ENCODE results near the gene IL5.
A peak's percentile ranks its signal among the peaks of the same experiment; 100 is the strongest.
"Not testable (repeated sequence)": the region's sequence is repeated elsewhere in the genome, so short reads cannot be mapped to it uniquely, and the experiment has no call there.

The IL5 gene

GRCh38 chr5:132543472-132544201 is at the start of gene IL5:
Gene IL5, minus strand, starts transcription at chr5:132543522. Its CDS starts 44 bp downstream, at chr5:132543478.
- DNase-seq (ENCODE audit: insufficient read length, low spot score), result no peak
- FAIRE-seq, result no peak
- TF ChIP-seq, protein P1, sequence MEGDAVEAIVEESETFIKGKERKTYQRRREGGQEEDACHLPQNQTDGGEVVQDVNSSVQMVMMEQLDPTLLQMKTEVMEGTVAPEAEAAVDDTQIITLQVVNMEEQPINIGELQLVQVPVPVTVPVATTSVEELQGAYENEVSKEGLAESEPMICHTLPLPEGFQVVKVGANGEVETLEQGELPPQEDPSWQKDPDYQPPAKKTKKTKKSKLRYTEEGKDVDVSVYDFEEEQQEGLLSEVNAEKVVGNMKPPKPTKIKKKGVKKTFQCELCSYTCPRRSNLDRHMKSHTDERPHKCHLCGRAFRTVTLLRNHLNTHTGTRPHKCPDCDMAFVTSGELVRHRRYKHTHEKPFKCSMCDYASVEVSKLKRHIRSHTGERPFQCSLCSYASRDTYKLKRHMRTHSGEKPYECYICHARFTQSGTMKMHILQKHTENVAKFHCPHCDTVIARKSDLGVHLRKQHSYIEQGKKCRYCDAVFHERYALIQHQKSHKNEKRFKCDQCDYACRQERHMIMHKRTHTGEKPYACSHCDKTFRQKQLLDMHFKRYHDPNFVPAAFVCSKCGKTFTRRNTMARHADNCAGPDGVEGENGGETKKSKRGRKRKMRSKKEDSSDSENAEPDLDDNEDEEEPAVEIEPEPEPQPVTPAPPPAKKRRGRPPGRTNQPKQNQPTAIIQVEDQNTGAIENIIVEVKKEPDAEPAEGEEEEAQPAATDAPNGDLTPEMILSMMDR (IDR thresholded peaks at IDR 0.05; ENCODE audit: insufficient read depth, missing control alignments), result no peak

DNA sequence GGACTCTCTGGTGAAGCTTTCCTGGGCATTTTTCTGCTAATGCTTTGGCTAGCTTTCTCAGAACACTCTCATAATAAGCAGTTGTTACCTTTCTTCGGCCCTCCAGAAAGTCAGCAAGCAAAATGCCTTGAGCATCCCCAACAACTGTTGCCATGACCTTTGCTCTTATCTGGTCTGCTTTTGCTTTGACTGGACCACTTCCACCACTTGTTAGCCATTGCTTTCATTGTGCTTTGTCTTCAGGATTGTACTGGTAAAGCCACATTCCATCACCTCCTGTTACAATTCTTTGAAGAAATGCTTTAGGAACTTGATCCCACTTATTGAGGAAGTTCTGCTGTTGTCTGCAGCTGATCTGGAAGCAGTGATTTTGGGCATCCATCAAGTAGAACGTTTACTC is 49.2 kb upstream of the IL5 start:
- TF ChIP-seq, protein P1 (IDR thresholded peaks at IDR 0.05; ENCODE audit: insufficient read depth, missing control alignments), result no peak
- FAIRE-seq, result no peak
- DNase-seq (ENCODE audit: insufficient read length, low spot score), result no peak

GRCh38 chr5:132591145-132591544 is 47.8 kb upstream of the IL5 start:
- DNase-seq (ENCODE audit: insufficient read length, low spot score) (no peak), FAIRE-seq (no peak)
- TF ChIP-seq, protein P1 (IDR thresholded peaks at IDR 0.05; ENCODE audit: insufficient read depth, missing control alignments), result no peak

DNA sequence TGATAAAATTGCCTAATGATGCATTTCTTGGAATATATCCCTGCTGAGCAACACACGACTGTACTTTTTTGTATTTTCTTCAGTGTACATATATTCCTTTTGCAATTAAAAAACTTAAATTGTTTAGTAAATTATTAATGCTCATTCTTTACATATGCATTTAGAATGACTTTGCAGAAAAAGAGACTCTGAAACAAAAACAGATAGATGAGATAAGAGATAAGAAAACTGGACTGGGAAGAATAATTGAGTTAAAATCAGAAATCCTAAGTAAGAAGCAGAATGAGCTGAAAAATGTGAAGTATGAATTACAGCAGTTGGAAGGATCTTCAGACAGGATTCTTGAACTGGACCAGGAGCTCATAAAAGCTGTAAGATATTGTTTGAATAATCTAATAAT is 46.1 kb upstream of the IL5 start:
- DNase-seq (ENCODE audit: insufficient read length, low spot score), result no peak
- TF ChIP-seq, protein P1 (IDR thresholded peaks at IDR 0.05; ENCODE audit: insufficient read depth, missing control alignments), result no peak
- no peak for FAIRE-seq

DNA sequence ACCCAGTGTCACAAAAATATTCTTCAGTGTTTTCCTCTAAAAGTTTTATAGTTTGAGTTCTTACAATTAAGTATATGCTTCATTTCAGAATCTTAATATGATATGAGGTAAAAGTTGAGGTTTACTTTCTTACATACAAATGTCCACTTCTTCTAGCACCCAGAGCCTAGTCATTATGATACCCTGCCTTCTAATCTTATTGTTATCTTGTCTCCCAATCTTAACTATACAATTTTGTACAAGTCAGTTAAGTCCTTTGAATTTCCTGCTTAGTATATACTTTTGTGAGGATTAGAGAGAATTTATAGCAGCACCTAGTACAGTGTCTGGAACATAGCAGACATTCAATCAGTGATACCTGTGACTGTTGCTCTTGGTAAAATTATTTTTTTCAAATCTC is 42.7 kb upstream of the IL5 start:
- DNase-seq (ENCODE audit: insufficient read length, low spot score) (no peak), FAIRE-seq (peak; percentile 60)
- TF ChIP-seq, protein P1 (IDR thresholded peaks at IDR 0.05; ENCODE audit: insufficient read depth, missing control alignments), result no peak

DNA sequence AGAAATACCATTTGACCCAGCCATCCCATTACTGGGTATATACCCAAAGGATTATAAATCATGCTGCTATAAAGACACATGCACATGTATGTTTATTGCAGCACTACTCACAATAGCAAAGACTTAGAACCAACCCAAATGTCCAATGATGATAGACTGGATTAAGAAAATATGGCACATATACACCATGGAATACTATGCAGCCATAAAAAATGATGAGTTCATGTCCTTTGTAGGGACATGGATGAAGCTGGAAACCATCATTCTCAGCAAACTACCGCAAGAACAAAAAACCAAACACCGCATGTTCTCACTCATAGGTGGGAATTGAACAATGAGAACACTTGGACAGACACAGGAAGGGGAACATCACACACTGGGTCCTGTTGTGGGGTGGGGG is 41.2 kb upstream of the IL5 start:
- not testable (repeated sequence) for DNase-seq (ENCODE audit: insufficient read length, low spot score); FAIRE-seq

- peak; percentile 56 for FAIRE-seq
- TF ChIP-seq, protein P1 (IDR thresholded peaks at IDR 0.05; ENCODE audit: insufficient read depth, missing control alignments), result no peak
- DNase-seq (ENCODE audit: insufficient read length, low spot score), result no peak
Observed at GRCh38 chr5:132576123-132576522, 32.8 kb upstream of the IL5 start.
